ENCODE measurements around the gene TAB3.
"Not testable (repeated sequence)": the region's sequence is repeated elsewhere in the genome, so short reads cannot be mapped to it uniquely, and the experiment has no call there.

The TAB3 gene

DNA sequence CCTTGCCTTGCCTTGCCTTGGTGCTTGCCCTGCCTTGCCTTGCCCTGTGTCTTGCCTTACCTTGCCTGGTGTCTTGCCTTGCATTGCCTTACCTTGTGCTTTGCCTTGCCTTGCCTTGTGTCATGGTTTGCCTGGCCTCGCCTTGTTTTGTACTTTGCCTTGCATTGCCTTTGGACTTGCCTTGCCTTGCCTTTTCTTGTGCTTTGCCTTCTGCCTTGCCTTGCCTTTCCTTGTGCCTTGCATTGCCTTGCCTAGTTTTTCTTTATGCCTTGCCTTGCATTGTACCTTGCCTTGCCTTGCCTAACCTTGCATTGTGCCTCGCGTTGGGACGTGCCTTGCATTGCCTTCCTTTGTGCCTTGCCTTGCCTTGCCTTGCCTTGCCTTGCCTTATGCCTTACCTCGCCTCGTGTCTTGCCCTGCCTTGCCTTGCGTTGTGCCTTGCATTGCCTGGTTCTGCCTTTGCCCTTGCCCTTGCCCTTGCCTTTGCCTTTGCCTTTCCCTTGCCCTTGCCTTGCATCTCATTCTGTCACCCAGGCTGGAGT, 82.8 kb downstream of the TAB3 start:
- no peak for DNase-seq

DNA sequence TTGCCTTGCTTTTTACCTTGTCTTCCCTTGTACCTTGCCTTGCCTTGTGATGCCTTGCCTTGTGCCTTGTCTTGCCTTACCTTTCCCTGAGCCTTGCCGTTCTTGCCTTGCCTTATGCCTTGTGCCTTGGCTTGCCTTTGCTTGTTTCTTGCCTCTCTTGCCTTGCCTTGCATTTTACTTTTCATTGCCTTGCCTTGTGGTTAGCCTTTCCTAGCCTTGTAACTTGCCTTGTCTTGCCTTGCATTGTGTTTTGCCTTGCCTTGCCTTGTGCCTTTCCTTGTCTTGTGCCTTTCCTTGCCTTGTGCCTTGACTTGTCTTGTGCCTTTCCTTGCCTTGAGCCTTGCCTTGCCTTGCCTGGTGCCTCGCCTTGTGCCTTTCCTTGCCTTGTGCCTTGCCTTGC, 84.6 kb downstream of the TAB3 start:
- DNase-seq, result no peak

DNA sequence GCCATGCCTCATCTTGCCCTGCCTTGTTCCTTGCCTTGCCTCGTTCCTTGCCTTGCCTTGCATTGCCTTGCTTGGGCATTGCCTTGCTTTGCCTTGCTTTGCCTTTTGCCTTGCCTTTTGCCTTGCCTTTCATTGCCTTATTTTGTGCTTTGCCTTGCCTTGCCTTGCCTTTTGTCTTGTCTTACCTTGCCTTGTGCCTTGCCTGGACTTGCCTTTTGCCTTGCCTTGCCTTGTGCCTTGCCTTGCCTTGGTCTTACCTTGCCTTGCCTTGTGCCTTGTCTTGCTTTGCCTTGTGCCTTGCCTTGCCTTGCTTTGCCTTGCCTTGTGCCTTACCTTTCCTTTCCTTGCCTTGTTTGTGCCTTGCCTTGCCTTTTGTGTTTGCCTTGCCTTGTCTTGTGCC, 88.2 kb downstream of the TAB3 start:
- DNase-seq, result no peak

DNA sequence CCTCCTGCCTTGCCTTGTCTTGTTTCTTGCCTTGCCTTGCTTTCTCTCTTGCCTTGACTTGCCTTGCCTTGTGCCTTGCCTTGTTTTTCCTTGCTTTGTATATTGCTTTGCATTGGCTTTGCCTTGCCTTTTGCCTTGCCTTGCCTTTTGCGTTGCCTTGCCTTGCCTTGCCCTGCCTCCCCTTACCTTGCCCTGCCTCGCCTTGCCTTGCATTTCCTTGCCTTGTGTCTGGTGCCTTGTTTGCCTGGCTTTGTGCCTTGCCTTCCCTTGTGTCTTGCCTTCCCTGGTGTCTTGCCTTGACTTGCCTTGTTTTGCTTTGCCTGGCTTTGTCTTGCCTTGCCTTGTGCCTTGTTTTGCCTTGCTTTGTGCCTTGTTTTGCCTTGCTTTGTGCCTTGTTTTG, 89.7 kb downstream of the TAB3 start:
- no peak for DNase-seq

DNA sequence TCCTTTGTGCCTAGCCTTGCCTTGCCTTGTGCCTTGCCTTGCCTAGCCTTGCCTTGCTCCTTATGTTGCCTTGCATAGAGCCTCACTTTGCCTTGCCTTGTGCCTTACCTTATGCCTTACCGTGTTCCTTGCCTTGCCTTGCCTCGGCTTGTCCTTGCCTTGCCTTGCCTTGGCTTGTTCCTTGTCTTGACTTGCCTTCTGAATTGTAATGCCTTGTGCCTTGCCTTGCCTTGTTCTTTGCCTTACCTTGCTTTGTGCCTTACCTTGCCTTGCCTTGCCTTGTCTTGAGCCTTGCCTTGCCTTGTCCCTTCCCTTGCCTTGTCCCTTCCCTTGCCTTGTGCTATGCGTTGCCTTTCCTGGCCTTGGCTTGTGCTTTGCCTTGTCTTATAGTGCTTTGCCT, 90.2 kb downstream of the TAB3 start:
- DNase-seq, result no peak

DNA sequence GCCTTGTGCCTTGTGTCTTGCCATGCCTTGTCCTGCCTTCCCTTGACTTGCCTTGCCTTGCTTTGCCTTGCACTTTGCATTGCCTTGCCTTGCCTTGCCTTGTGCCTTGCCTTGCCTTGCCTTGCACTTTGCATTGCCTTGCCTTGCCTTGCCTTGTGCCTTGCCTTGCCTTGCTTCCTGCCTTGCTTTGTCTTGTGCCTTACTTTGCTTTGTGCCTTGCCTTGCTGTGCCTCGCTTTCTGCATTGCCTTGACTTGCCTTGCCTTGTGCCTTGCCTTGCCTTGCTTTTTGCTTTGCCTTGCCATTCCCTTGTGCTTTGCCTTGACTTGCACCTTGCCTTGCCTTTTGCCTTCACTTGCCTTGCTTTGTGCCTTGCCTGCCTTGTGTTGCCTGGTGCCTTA, 91.8 kb downstream of the TAB3 start:
- DNase-seq, result not testable (repeated sequence)

DNA sequence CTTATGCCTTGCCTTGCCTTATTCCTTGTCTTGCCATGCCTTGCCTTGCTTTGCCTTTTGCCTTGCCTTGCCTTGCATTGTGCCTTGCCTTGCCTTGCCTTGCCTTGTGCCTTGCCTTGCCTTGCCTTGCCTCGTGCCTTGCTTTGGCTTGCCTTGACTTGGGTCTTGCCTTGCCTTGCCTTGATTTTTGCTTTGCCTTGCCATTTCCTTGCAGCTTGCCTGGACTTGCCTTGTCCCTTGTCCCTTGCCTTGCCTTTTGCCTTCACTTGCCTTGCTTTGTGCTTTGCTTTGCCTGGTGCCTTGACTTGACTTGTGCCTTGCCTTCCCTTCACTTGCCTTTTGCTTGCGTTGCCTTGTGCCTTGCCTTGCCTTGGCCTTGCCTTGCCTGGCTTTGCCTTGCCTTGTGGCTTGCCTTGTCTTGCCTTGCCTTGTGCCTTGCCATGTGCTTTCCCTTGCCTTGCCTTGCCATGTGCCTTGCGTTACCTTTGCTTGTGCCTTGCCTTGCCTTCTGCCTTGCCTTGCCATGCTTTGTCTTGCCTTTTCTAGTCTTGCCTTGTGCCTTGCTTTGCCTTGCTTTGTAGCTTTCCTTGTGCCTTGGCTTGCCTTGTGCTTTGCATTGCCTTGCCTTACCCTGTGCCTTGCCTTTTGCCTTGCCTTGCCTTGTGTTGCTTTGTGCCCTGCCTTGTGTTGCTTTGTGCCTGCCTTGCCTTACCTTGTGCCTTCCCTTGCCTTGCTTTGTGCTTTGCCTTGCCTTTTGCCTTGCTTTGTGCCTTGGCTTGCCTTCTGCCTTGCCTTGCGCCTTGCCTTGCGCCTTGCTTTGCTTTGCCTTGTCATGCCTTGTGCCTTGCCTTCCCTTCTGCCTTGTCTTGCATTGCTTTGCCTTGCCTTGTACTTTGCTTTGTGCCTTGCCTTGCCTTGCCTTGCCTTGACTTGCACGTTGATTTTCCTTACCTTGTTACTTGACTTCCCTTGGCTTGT, 92.8 kb downstream of the TAB3 start:
- no peak for DNase-seq

DNA sequence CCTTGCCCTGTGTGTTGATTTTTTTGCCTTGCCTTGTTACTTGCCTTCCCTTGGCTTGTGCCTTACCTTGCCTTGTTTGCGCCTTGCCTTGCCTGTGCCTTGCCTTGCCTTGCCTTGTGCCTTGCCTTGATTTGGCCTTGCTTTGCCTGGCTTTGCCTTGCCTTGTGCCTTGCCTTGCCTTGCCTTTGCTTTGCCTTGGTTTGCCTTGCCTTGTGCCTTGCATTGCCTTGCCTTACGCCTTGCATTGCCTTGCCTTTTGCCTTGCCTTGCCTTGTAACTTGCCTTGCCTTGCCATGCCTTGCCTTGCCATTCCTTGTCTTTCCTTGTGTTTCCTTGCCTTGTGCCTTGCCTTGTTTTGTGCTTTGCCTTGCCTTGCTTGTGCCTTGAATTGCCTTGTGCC, 94.6 kb downstream of the TAB3 start:
- DNase-seq, result no peak

DNA sequence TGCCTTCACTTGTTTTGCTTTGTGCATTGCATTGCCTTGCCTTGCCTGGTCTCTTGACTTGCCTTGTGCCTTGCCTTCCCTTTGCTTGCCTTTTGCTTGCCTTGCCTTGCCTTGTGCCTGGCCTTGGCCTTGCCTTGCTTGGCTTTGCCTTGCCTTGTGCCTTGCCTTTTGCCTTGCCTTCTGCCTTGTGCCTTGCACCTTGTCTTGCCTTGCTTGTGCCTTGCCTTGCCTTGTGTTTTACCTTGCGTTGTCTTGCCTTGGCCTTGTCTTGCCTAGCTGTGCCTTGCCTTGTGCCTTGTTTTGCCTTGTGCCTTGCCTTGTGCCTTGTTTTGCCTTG, 95.3 kb downstream of the TAB3 start:
- DNase-seq, result no peak

DNA sequence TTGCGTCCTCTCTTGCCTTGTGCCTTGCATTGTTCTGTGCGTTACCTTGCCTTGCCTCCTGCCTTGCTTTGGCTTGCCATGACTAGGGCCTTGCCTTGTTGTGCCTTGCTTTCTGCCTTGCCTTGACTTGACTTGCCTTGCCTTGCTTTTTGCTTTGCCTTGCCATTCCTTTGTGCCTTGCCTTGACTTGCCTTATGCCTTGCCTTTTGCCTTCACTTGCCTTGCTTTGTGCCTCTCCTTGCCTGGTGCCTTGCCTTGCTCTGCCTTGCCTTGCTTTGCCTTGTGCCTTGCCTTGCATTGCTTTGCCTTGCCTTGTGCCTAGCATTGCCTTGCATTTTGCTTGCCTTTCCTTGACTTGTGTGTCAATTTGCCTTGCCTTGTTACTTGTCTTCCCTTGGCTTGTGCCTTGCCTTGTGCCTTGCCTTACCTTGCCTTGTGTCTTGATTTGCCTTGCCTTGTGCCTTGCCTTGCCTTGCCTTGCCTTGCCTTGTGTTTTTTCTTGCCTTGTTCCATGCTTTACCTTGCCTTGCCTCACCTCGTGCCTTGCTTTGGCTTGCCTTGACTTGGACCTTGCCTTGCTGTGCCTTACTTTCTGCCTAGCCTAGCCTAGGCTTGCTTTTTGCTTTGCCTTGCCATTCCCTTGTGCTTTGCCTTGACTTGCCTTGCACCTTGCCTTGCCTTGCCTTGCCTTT, 95.8 kb downstream of the TAB3 start:
- DNase-seq, result no peak

DNA sequence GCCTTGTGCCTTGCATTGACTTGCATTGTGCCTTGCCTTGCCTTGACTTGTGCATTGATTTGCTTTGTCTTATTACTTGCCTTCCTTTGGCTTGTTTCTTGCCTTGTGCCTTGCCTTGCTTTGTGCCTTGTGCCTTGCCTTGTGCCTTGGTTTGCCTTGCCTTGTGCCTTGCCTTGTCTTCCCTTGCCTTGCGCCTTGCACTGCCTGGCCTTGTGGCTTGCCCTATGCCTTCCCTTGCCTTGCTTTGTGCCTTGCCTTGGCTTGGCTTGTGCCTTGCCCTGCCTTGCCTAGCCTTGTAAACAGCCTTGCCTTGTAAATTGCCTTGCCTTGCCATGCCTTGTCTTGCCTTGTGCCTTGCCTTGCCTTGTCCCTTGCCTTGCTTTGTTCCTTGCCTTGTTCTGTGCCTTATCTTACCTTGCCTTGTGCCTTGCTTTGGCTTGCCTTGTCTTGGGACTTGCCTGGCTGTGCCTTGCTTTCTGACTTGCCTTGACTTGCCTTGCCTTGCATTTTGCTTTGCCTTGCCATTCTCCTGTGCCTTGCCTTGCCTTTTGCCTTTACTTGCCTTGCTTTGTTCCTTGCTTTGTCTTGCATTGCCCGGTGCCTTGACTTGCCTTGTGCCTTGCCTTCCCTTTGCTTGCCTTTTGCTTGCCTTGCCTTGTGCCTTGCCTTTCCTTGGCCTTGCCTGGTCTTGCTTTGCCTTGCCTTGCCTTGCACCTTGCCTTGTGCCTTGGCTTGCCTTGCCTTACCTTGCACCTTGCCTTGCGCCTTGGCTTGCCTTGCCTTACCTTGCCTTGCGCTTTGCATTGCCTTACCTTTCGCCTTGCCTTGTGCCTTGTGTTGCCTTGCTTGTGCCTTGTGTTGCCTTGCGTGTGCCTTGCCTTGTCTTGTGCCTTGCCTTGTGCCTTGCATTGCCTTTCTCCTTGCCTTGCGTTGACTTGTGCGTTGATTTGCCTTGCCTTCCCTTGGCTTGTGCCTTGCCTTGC, 97.5 kb downstream of the TAB3 start:
- no peak for DNase-seq

DNA sequence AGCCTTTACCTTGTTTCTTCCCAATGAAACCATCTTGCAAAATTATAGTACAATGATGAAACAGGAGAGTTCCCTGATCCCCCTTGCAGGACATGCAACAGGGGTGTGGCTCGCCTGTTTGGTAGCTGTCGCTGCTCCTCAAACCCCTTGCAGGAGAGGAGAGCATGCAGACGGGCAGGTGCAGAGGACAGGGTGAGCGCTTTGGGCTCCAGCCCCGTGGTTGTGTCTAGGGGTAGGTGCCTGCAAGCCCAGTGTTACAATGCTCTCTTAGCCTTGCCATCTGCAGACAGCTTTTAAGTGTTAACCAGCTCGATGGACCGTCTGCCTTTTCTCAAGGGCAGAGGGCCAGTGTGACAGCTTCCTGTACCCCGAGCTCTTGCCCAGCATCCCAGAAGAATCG, 102.0 kb downstream of the TAB3 start:
- no peak for DNase-seq

DNA sequence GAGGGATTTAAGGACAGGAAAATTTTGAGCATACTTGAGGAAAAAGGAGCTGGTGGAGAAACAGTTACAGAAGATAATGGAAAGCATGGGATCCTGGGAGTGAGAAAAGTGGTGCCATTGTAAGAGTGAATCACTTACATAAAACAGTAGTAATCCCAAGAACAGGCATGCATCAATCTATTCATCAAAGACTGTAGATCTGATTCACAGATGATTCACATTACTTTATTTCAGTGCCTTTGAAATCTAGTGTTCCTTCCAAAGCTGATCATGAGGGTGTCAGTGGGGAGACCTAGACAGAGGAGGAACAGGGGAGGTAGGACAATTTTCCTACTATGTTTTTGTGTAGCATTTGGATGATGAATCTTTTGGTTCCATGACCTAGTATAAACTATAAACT, 102.7 kb downstream of the TAB3 start:
- no peak for DNase-seq

DNA sequence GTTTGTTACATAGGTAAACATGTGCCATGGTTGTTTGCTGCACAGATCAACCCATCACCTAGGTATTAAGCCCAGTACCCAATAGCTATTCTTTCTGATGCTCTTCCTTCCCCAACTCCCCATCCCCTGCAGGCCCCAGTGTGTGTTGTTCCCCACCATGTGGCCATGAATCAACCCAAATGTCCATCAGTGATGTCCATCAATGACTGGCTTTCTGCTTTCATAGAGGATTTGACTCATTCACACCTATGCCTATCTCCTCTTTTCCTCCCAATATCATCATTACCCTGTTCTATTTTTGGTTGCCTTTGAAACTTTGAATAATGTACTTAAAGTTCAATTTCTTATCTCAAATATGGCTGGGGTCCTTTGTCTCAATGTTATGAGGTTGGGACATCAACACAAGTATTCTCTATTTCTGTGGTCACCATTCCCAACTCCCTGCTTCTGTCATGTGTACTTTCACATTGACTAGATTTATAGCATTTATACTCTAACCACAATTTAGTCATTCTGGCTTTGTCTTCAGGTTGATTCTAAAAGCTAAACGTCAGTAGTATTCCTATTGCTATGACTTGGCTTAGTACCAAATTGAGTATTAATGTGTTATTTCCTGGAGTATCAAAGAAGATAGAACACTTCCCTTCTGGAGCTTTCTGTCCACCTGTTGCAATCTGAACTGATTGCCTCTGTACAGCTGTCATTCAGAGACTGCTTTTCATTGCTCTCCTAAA, 107.2 kb downstream of the TAB3 start:
- DNase-seq, result no peak

DNA sequence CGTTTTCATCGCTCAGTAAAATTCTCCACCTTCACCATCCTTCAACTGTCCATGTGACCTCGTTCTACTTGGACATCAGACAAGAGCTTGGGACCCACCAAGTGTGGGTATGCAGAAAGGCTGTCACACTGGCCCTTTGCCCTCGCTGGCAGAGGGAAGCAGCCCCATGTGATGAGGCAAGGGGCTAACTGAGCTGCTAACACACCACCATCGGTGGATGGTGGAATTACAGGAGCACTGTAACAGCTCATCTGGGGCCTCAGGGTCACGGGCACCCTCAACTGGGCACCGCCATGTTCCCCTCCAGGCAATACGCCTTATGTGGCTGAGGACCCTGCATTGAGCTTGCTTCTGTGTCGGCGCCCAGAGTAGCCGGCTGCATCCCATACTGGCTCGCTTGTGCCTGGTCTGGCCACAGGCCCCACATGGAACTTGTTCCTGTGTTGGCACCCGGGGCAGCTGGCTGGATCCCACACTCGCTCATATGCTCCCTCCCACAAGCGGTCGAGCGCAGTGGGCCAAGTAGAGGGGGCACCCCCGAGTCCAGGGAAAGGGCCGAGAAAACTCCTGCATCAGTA, 109.5 kb downstream of the TAB3 start:
- no peak for DNase-seq

DNA sequence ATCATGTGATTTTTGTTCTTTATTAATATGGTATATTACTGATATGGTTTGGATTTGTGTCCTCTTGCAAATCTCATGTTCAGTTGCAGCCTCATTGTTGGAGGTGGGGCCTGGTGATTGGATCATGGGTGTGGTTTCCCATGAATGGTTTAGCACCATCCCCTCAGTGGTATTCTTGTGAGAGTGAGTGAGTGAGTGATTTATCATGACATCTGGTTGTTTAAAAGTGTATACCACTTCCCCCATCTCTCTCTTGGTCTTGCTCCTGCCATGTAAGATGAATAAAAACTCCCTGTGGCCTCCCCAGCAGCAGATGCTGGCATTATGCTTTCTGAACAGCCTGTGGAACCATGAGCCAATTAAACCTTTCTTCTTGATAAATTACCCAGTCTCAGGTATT, 111.5 kb downstream of the TAB3 start:
- DNase-seq, result no peak

Measured in kidney glomerular epithelial cell (primary cell).